Endothelial cell of umbilical vein (primary cell): ENCODE data around the gene ABCA8. TPM values are rescaled to one million over a fixed set of nuclear protein-coding genes. Genes with fewer than 3 reads are reported as not detected.

Source experiments
- BruUV-seq: library from RNA; stranded (reverse); fragments of 400-500 nt; replicated peaks from 2 replicates; lab custom pipeline; 2021; lab: Mats Ljungman, UMichigan
- CTCF ChIA-PET: fragments of 300-600, 350-600 bp; sonication (Branson Sonifier 250); formaldehyde crosslinking; loops from one replicate; lab custom pipeline; 2021; ENCODE audit warnings: antibody characterized with exemption, inconsistent platforms; lab: Charles Lee
- POLR2A ChIA-PET: fragments of 300-600, 350-600 bp; sonication (Branson Sonifier 250); formaldehyde crosslinking; loops from one replicate; lab custom pipeline; 2021; ENCODE audit warnings: antibody characterized with exemption, inconsistent platforms; lab: Charles Lee
- DNase-seq: peaks from one replicate; pipeline ENCODE4 v3.0.0-alpha.2; 2011; ENCODE audit warnings: low read depth, low spot score
- FAIRE-seq: peaks from 2 replicates; lab custom pipeline; 2011; peaks lifted over from hg19 to GRCh38; lab: Jason Lieb, UNC
- H2AFZ ChIP-seq: 2 replicates; pipeline ENCODE4 v1.6.0; 2012; ENCODE audit warnings: low read depth, low read length, control low read depth, inconsistent platforms
- H3K27ac ChIP-seq: 2 replicates; pipeline ENCODE4 v1.5.1; 2011; ENCODE audit warnings: low read depth, mild to moderate bottlenecking, control low read depth, low read length, moderate library complexity; ENCODE audit not compliant: insufficient read depth
- H3K27me3 ChIP-seq, 2 experiments: 2 replicates each; pipeline versions ENCODE4 v1.6.0 to v1.6.1; 2011; ENCODE audit warnings: low read length in 2 of 2, mixed read lengths in 1 of 2; ENCODE audit not compliant: control insufficient read depth in 2 of 2, insufficient read depth in 2 of 2
- H3K36me3 ChIP-seq, 2 experiments: 2 replicates in 1 of 2; 3 replicates in 1 of 2; pipeline ENCODE4 v1.5.1; 2011; ENCODE audit warnings: low read length in 2 of 2, mild to moderate bottlenecking in 1 of 2, moderate library complexity in 1 of 2; ENCODE audit not compliant: control insufficient read depth in 2 of 2, insufficient read depth in 2 of 2; ENCODE audit errors: extremely low read depth in 1 of 2
- H3K4me1 ChIP-seq: 3 replicates; pipeline ENCODE4 v1.5.1; 2011; ENCODE audit warnings: mild to moderate bottlenecking, low read length; ENCODE audit not compliant: control insufficient read depth, insufficient read depth; ENCODE audit errors: extremely low read depth
- H3K4me2 ChIP-seq: 2 replicates; pipeline ENCODE4 v1.6.1; 2011; ENCODE audit warnings: low read length, control low read depth, mixed read lengths; ENCODE audit not compliant: insufficient read depth
- H3K4me3 ChIP-seq, 3 experiments: fragments of 200-600 bp in 1 of 3; sonication (generic), shearing (Covaris generic) in 1 of 3; replicated peaks in 1 of 3; 2 replicates each; pipeline ENCODE4 v1.5.1; 2011 to 2016; ENCODE audit warnings: control low read depth in 3 of 3, low read length in 3 of 3, mild to moderate bottlenecking in 2 of 3, inconsistent platforms in 1 of 3, low read depth in 1 of 3, moderate library complexity in 1 of 3; ENCODE audit not compliant: insufficient read depth in 1 of 3
- H3K79me2 ChIP-seq: 2 replicates; pipeline ENCODE4 v1.6.0; 2012; ENCODE audit warnings: low read length, inconsistent platforms; ENCODE audit not compliant: control insufficient read depth, insufficient read depth
- H3K9ac ChIP-seq: replicated peaks from 2 replicates; pipeline ENCODE3; 2011; ENCODE audit warnings: low read length, control low read depth; ENCODE audit not compliant: insufficient read depth; ENCODE audit errors: extremely low read depth
- H3K9me1 ChIP-seq: replicated peaks from 3 replicates; pipeline ENCODE4 v1.6.0; 2011; ENCODE audit warnings: mild to moderate bottlenecking, low read length; ENCODE audit not compliant: control insufficient read depth, insufficient read depth; ENCODE audit errors: extremely low read depth
- H3K9me3 ChIP-seq: replicated peaks from 2 replicates; pipeline ENCODE4 v1.5.1; 2012; ENCODE audit warnings: low read length, inconsistent platforms; ENCODE audit not compliant: control insufficient read depth, insufficient read depth
- H4K20me1 ChIP-seq: replicated peaks from 2 replicates; pipeline ENCODE3; 2011; ENCODE audit warnings: mild to moderate bottlenecking, low read length; ENCODE audit not compliant: control insufficient read depth, insufficient read depth; ENCODE audit errors: extremely low read depth
- CTCF ChIP-seq, 2 donors: IDR thresholded peaks; 1 replicate in 1 of 2; 2 replicates in 1 of 2; pipeline ENCODE4 v1.5.1; 2011; ENCODE audit warnings: low read length in 2 of 2, mild to moderate bottlenecking in 2 of 2, moderate library complexity in 2 of 2, control low read depth in 1 of 2, inconsistent platforms in 1 of 2, low read depth in 1 of 2; ENCODE audit not compliant: insufficient read depth in 1 of 2; ENCODE audit errors: extremely low read depth in 1 of 2
- FOS ChIP-seq: IDR thresholded peaks from 2 replicates; pipeline ENCODE4 v1.6.1; 2011; ENCODE audit warnings: mild to moderate bottlenecking, low read length, moderate library complexity, borderline replicate concordance; ENCODE audit not compliant: insufficient read depth
- JUN ChIP-seq: IDR thresholded peaks from 2 replicates; pipeline ENCODE4 v1.6.1; 2011; ENCODE audit warnings: borderline replicate concordance, low read depth; ENCODE audit not compliant: insufficient read length, insufficient read depth
- MYC ChIP-seq: IDR thresholded peaks from one replicate; pipeline ENCODE4 v1.6.1; 2011; ENCODE audit warnings: mild to moderate bottlenecking, low read depth, low read length
- POLR2A ChIP-seq: IDR thresholded peaks from 2 replicates; pipeline ENCODE4 v1.6.1; 2012; ENCODE audit warnings: low read depth, mild to moderate bottlenecking, control low read depth, low read length
- POLR2AphosphoS5 ChIP-seq: IDR thresholded peaks from 2 replicates; pipeline ENCODE4 v1.6.1; 2012; ENCODE audit warnings: low read depth, mild to moderate bottlenecking, control low read depth, low read length, moderate library complexity; ENCODE audit not compliant: insufficient read depth
- dilution Hi-C: fragments of 300-500 bp; cut with MboI; formaldehyde crosslinking; loops from one replicate; pipeline ENCODE4 v1.15.0; 2019; ENCODE audit warnings: low sequenced_read_pairs; ENCODE audit not compliant: extremely low pct_ligation_motif_present
- intact Hi-C: fragments of 100-400 bp; cut with micrococcal nuclease; formaldehyde crosslinking; loops from one replicate; pipeline ENCODE4 v1.10.0; 2022
- polyA plus RNA-seq, 4 experiments: library from polyadenylated mRNA; depleted of rRNA in 3 of 4; stranded (reverse) in 3 of 4; unstranded in 1 of 4; fragments of >200 nt; gene quantifications; 2 replicates each; pipeline versions ENCODE4 v1.2.1 to v1.2.3, GENCODE V29; 2011 to 2012; ENCODE audit warnings: missing spikeins in 1 of 4
- total RNA-seq: library from RNA; stranded (reverse); gene quantifications from 2 replicates; pipeline ENCODE4 v1.2.3, GENCODE V29; 2021

The ABCA8 gene
- total and polyA plus RNA-seq, 2 donors (not counting 3 experiments of a cell fraction or from before 2014, with no cell fraction given) = 0.99 to 1.7 TPM

- intact Hi-C loops = no loop called here
- H3K4me3 ChIP-seq = no peak overlapping the region
- FAIRE-seq (no peak), DNase-seq (no peak)
- dilution Hi-C loops = no loop called here
- H3K4me1 ChIP-seq = no peaks in the 10 kb centered on the region
- no peaks in the 10 kb centered on the region for H3K9me3 ChIP-seq
- POLR2A ChIA-PET = no interaction called here
- H3K4me2 ChIP-seq = no peak overlapping the region
- H3K27ac ChIP-seq = no peak overlapping the region
- CTCF ChIA-PET = interaction anchor here (1.1 to 1.3 kb wide), 3 partner anchors 8 to 55 kb away, joined by 3 to 4 read pairs (median 3); no protein-coding TSS in a partner anchor
- BruUV-seq = no TSS peak
- H3K27me3 ChIP-seq = no peaks in the 10 kb centered on the region
- H2AFZ ChIP-seq = no peak overlapping the region
- TF ChIP-seq JUN (no peak), CTCF (IDR thresholded peaks at IDR 0.05; ENCODE audit: extremely low read depth in 1 of 2, insufficient read depth in 1 of 2, low read depth in 1 of 2, low read length in 2 of 2) (no peak), MYC (no peak), FOS (no peak), POLR2AphosphoS5 (no peak), POLR2A (no peak)
- no peaks in the 10 kb centered on the region for H3K79me2 ChIP-seq
- H3K36me3 ChIP-seq = no peaks in the 10 kb centered on the region
- no peaks in the 10 kb centered on the region for H4K20me1 ChIP-seq
- no peaks in the 10 kb centered on the region for H3K9me1 ChIP-seq
- no peak overlapping the region for H3K9ac ChIP-seq
Observed at GRCh38 chr17:68849673-68850610, 105.2 kb downstream of the ABCA8 start.
